HG02884 (cell line): ENCODE results near the gene PRG2.
"Not testable (repeated sequence)": the region's sequence is repeated elsewhere in the genome, so short reads cannot be mapped to it uniquely, and the experiment has no call there.

ENCODE experiments used
- ATAC-seq: cut with Tn5 transposase; IDR thresholded peaks from one replicate; pipeline ENCODE4 v1.9.1; 2021; ENCODE audit warnings: mild to moderate bottlenecking, moderate library complexity; ENCODE audit not compliant: unreplicated experiment

PRG2 gene

DNA sequence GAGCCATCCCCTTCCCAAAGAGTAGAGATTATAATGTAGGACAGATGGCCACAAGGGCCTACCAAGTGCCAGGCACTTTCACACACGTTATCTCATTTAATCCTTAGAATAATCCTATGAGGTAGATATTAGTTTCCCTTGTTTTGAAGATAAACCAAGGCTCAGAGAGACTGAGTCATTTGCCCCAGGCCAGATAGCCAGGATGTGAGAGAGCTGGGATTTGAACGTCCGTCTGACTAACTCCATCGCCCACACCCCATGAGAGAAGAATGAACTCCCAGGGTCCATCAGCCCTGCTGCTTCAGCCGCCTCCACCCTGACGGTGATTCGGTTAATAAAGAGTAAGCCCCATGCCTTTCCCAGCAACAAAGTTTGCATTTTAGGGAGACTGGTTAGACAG lies 20.2 kb downstream of the PRG2 start:
- no peak for ATAC-seq

DNA sequence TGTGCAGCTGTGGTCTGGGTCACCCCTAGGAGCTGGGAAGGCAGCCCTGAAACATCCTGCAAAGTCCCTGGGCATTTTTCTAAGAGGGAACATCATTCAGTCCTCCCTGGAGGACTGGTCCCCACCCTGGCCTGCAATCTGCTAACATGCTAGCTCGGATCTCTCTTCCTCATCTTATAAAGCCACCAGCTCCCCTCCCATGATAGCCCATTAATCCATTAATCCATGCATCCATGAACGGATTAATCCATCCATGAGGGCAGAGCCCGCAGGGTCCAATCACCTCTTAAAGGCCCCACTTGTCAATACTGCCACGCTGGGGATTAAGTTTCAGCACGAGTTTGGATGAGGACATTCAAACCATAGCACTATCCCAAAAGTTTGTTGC lies 21.6 kb downstream of the PRG2 start:
- ATAC-seq: no peak

DNA sequence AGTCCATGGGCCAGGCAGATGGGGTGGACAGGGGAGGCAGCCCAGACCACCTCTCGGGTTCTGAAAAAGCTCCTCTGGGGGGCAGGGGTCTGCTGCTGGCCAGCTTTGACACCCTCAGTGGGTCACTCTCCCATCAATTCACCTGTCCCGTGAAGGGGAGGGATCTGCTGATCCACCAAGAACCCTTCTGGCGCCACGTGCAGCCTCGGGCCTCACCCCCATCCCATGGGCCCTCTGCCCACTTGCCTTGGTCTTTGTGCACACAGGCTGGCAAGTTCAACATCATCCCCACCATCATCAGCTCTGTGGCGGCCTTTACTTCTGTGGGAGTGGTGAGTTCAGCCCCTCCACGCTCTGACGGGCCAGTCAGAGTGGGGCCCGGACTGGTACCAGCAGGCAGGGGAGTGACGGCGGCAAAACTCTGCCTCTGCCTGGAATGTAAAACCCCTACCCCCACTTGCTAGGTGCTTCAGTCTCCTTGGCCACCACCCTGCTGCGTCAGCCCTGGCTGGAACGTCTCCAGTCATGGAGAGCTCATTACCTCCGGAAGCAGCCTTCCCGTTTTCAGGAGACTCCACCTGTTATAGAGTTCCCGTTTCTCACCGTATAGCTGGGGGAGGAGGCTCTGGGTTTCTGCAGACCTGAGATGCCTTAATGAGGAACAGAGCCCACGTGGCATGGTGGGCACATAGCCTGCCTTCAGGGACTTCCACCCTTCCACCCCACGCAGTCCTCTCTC lies 22.2 kb downstream of the PRG2 start:
- no peak for ATAC-seq

DNA sequence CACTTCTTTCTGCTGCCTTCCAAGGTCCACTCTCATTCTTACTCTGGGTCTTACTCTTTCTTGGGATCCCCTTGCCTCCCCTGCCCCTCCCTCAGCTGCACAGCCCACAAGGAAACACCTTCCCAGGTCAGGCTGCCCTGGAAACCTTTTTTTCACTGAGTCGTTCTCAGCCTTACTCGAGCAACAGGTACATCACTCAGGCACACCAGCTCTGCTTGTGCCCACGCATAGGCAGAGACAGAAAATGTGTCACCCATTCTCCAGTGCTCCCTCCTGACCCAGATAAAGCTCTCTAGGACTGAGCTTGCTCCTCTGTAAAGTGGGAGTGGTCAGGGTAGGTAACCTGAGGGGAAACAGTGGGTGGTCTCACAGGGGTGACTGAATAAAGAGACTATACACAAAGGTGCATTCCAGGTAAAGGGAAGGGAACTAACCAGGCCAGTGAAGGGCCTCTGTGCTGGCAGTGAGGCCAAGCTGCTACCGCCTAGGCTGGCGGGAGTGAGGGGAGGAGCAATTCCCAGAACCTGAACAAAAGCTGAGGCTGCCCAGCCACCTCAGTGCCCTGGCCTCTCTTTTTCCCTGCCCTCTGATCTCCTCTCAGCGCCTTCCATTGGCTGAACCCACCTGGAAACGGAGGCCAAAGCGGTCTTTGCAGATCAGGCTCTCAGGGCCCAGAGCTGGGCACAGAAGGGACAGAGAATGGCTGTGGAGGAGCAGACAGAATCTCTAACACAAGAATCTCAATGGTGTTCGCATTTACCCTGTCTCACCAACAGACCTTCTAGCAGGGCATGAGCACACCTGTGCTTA lies 25.4 kb downstream of the PRG2 start:
- ATAC-seq: no peak

DNA sequence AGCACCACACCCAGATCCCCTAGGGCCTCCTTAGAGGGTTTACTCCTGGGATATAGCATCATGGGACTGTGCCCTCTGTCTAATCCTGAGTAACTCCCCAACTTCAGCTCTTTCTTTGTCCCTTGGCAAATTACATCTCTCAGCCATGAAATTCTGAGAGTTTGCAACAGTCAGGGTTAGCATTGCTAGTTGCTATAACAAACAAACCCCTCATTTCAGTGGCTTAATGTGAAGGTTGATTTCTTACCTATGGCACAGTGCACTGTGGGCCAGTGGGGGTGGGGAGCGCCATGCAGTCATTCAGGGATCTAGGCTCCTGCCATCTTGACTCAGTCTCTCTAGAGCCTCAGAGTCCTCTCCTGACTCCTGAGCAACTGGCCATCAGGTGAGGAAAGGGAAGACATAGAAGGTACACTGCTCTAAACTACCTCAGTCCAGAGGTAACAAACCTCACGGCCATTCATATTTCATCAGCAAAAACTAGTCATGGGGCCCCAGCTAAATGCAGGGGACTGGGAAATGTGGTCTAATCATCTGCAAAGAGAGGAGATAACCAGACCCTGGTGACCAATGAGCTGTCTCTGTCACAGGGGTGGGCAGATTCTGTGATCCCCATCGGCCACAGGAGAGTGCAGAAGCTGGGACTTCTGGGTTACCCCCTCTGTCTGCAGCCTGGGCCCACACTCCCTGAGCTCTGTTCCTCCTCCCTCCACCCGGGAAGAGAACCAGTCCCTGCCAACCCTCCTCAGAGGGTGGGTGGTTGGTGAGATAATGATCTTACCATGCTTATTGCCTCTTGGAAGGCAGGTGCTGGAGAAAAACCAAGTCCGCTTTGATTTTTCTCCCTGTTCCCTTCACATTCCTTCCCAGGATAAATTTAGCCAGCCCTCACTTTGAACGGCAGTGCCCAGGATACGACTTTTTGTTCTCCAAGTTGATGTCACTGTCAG lies 27.0 kb downstream of the PRG2 start:
- no peak for ATAC-seq

DNA sequence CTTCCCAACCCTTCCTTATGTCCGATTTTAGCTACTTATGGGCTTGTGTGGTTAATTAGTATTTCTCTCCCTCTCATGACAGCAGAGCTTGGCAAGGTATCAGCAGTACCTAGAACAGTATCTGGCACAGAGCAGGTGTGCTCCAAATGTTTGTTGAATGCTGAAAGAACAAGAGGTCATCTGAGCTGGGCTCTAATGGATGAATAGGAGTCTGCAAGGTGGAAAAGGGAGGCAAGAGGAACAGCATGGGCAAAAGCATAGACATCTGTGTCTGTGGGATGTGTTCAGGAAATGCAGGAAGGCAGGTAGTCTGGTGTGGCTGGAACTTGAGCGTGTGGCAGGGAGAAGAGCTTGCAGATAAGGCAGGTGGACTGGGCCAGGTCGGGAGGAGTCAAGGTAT lies 28.5 kb downstream of the PRG2 start:
- no peak for ATAC-seq

DNA sequence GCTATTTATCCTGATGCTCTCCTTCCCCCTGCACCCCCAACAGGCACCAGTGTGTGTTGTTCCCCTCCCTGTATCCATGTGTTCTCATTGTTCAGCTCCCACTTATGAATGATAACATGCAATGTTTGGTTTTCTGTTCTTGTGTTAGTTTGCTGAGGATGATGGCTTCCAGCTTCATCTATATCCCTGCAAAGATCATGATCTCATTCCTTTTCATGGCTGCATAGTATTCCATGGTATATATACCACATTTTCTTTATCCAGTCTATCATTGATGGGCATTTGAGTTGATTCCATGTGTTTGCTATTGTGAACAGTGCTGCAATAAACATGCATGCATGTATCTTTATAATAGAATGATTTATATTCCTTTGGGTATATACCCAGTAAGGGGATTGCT lies 29.0 kb downstream of the PRG2 start:
- ATAC-seq: not testable (repeated sequence)

DNA sequence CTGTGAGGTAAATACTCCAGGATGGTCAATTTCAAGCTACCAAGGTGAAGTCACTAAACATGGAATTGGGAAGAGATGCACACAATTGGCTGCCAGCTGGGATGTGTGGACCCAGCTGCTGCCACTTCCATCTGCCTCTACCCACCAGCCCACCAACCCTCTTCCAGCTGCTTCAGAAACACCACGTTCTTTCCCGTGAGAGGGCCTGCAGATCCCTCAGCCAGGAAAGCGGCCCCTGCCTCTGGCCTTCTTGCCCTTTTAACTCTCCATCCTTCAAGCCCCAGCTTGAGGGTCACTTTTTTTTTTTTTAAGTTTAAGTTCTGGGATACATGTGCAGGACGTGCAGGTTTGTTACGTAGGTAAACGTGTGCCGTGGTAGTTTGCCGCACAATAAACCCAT lies 29.5 kb downstream of the PRG2 start:
- ATAC-seq: no peak

DNA sequence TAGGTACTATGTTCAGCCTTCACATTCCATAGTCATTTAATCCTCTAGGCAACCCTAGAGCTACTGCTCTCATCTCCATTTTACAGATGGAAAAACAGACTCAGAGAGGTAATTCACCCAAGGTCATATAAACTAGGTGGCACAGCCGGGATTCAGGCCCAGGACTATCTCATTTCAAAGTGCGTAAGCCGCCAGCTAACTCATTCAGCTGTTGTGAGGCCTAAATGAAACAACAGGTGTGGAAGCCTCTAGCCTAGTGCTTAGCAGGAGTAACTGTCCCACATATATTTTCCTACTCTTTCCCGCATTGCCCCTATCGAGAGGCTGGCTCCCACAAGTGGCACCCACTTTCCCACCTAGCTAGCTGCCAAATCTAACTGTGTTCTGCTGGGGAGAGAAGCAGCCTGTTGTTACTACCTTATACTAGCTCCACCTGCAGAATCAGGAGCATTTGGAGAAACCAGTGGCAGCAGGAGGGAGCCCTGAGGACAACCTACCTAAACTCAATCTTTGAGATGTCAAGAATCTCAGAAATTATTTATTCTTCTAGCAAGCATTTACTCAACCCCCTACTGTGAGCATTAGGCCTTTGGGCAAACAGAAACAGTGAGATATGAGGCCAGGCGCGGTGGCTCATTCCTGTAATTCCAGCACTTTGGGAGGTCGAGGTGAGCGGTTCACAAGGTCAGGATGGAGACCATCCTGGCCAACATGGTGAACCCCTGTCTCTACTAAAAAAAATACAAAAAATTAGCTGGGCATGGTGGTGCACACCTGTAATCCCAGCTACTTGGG lies 30.4 kb downstream of the PRG2 start:
- no peak for ATAC-seq

DNA sequence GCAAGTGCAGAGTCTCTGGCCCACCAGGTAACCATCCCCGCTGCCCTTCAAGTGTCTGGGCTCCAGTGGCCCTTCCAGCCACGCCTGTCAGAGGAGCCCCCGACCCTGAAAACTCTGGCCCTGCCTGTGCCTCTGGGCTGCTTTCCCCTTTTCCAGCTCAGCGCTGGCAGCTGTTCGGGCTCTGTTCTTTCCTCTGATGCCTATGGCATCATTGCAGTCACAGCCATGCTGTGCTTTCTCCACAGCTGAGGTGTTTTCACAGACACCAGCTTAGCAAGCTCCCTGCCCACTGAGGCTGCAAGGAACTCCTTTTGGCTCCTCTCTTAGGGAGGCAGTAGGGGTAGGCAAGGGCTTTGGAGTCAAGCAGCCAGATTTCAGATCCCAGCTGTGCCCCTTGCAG lies 31.1 kb downstream of the PRG2 start:
- ATAC-seq: no peak

DNA sequence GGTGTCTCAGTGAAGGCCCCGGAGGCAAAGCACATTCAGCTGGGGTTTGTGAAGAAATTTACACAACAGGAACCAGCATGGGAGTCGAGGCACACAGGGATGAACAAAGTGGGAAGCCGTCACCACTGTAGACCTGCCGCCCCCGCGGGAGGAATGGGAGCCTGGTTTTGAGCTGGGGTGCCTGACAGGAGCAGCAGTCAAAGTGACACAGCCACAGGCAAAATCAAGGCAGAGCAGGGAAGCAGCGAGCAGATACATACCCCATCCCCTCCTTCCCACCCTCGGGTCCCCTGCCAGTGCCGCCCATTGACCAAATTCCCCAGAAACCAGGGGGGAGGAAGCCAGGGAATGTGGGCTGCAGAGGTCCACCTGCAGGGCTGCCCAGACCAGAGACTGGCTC lies 31.5 kb downstream of the PRG2 start:
- ATAC-seq: no peak

DNA sequence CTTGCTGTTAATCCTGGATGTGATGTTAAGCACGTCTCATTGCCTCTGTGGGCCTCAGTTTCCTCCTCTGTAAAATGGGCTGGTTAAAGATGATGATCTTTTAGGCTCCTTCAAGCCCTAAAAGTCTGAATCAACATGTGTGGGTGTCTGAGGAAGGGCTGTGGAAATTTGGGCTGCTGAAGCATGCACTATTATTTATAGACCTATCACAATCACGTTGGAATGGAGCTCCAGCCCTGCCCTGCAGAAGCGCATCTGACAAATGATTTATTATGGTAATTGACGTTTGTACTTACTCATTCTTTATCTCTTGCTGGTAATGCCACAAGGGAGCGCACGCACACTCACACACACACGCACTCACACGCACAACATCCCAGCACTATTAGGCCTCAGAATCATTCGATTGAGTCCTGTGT lies 31.9 kb downstream of the PRG2 start:
- ATAC-seq: no peak

DNA sequence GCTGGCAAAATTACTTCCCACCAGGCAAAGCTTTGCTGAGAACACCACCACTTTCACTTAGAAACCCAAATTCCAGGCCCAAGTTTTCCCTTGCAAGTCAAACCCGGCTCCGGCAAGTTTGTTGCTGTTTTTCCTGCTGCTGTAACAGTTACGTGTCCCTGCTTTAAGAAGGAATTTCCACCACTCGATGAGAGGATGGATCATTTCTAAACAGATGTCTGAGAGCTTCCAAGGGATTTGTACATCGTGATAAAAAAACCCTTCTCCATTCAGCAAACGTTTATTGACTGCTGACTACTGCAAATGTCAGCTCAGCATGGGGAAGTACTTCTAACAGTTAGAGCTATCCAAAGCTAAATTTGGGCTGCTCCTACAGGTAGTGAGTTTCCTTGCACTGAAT lies 32.6 kb downstream of the PRG2 start:
- no peak for ATAC-seq

DNA sequence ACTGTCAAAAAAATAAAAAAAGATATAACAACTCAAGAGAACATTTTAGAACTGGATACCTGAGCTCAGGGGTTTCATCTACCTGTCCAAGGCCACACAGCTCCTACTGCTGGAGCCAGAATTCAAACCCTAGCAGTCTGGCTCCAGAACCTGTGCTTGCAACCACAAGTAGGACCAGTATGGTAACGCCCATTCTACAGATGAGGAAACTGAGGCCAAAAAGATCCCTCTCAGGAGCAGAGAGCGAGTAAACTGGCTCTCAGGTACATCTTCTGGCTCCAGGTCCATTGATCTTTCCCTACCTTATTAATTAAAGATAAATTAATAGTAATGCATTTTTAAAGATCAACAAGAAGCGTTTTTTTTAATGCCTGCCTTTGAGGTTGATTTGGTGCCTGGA lies 33.1 kb downstream of the PRG2 start:
- ATAC-seq: no peak

DNA sequence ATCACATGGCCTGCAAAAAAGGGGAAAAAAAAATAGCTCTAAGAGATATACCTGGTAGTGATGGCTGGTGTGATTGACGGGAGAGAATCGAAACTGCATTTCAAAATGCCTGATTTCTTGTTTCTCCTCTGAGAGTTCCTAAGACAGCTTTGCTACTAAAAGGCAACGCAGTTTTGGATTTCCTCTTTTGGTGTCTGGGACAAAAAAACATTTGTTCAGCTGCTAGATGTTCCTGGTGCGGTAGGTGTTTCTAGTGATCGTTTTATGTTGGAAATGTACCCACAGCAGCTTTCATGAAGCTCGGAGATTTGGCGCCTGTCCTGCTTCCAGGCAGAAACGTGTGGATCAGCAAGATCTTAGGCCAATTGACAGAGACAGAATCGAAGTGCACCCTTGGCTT lies 34.2 kb downstream of the PRG2 start:
- no peak for ATAC-seq

DNA sequence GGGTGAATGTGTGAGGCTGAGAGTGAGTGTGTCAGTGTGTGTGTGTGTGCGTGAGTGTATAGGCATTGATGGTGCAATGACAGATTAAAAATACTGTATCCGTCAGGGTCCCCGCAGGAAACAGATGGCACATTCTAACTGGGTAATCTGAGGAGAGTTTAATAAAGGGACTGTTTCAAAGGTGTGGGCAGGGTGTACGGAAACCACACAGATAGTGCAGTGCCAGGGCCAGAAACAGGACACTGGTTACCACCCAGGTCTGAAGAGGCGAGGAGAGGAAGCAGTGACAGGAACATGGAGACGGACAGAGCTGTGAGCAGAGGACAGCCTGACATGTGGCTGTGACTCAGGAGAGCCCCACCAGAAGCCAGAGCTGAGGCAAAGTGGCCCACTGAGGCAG lies 35.8 kb downstream of the PRG2 start:
- no peak for ATAC-seq

DNA sequence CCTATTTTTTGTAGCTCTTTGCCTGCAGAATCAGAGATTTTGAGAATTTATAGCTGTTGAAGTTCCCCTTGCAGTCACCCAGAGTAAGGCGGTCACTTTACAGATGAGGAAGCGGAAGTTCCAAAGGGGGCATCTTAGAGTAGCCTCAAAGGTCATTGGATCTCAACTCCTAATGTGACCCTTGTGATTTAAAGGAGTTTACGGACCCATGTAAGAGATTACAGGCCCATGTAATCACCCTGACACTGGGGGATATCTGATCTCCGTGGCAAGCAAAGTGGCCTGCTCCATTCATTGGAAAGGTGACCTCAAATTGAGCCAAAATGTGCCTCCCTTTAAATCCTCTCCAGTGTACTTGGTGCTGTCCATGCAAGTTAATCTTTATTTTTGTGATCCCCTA lies 36.6 kb downstream of the PRG2 start:
- ATAC-seq: no peak

DNA sequence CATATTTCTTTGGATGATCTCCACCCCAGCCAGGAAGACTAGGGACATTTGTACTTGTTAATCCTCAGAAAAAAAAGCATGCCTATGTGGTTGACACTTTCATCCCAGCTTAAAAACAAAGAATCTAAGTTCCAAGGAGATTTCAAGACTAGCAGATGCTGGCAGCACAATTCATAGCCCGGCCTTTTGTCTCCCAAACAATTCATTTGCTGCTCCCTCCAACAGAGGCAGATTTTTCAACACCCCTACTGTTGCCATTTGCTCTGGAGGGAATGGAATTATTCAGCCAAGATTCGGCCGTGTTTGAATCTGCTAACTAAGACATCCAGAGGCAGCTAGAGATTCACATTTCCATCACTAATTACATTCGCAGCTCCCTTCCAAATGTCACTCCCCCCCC lies 37.0 kb downstream of the PRG2 start:
- no peak for ATAC-seq

DNA sequence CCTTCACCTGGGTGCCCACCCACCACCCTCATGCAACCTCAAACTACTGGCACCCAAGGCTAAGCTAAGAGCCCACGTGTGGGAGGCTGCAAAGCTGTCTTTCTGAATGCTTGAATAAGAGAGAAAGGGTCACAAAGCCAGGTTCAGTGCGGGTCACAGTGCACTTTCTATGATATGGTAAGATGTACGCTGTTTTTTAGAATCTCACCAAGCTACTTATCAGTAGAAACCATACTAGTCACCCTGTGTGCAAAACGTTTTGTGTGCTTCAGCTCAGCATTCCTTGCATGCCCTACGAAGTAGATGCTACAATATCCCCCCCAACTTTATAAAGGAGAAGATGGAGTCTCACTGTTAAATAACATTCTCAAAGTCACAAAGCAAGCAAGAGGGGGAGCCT lies 37.4 kb downstream of the PRG2 start:
- ATAC-seq: no peak

DNA sequence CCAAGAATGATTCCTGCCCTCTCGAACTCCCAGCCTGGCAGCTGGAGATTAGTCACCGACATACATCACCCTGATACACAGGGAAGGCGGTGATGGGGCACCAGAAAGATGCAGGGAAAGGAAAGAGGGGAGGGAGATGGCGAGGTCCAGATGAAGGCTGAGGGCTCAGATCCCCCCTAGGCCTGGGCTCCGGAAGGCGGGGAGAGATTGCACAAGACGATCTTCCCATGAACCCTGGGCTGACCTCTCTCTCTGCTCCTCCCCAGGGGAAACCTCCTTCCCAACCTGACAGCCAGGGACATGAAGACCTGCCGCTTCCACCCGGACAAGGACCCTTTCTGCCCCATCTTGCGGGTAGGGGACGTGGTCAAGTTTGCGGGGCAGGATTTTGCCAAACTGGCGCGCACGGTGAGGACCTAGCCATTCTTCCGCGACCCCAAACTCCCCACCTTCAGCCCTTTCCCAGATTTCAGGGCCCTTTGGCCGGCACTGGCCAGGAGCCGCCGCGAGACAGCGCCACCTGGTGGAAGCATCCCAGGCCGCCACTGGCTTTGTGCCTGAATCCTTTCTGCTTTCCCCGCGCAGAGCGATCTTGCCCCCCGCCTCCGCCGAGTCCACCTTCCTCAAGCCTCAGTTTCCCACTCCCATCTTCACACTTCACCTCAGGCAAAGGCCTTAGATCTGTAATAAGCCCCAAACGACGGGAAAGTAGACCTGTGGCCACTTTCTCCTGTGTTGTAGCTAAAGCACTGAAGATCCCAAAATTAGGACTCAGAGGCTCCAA lies 40.8 kb downstream of the PRG2 start:
- ATAC-seq: no peak
